Upper lobe of right lung (tissue), 1 donor: ENCODE data around the gene SMPD1. TPM values are rescaled to one million over a fixed set of nuclear protein-coding genes. Genes with fewer than 3 reads are reported as not detected.

Experiments
- ATAC-seq: fragments of 200-7000 bp; cut with Tn5 transposase; one replicate; pipeline ENCODE4 v1.9.1; 2020; ENCODE audit warnings: mild to moderate bottlenecking, moderate library complexity
- DNase-seq: peaks from one replicate; pipeline ENCODE4 v3.0.0-alpha.2; 2020
- H3K27ac ChIP-seq: fragments of 200-600 bp; one replicate; pipeline ENCODE4 v1.8.0; 2022
- H3K27me3 ChIP-seq: fragments of 200-600 bp; one replicate; pipeline ENCODE4 v1.8.0; 2022; ENCODE audit warnings: mild to moderate bottlenecking
- H3K36me3 ChIP-seq: fragments of 200-600 bp; one replicate; pipeline ENCODE4 v1.8.0; 2022
- H3K4me1 ChIP-seq: fragments of 200-600 bp; one replicate; pipeline ENCODE4 v1.8.0; 2022
- H3K4me3 ChIP-seq: fragments of 200-600 bp; one replicate; pipeline ENCODE4 v1.8.0; 2022; ENCODE audit warnings: mild to moderate bottlenecking
- H3K9me3 ChIP-seq: fragments of 200-600 bp; one replicate; pipeline ENCODE4 v1.8.0; 2022
- CTCF ChIP-seq: fragments of 200-600 bp; IDR thresholded peaks from one replicate; pipeline ENCODE4 v1.8.0; 2022; ENCODE audit warnings: antibody characterized with exemption
- intact Hi-C: fragments of 100-400 bp; cut with DNase I; formaldehyde crosslinking; loops from one replicate; pipeline ENCODE4 v1.11.0; 2022
- total RNA-seq: library from RNA; stranded (reverse); fragmentation: NEBNext Ultra II Directional; extraction: Animal tissue kit (Norgen Biotek cat#: 25700); gene quantifications from one replicate; pipeline ENCODE4 v1.2.1, GENCODE V29; 2021
- donor health status: DM: no; HTN: yes; CAD: no; lungs with severe emphysema.

Gene SMPD1
- total RNA-seq, 1 donor from 2014 or later = 51.9 TPM

- Histone ChIP-seq H3K9me3 (no peaks in the 10 kb centered on the region), H3K27me3 (no peaks in the 10 kb centered on the region), H3K36me3 (peaks cover 8% of the 10 kb centered on the region), H3K27ac (no peak overlapping the region), H3K4me3 (no peak overlapping the region), H3K4me1 (peaks cover 4% of the 10 kb centered on the region)
- intact Hi-C loops = no loop called here
- DNase-seq (no peak), ATAC-seq (no peak)
- no peak for TF ChIP-seq CTCF
Observed at GRCh38 chr11:6400431-6401345, 10.4 kb downstream of the SMPD1 start.

- Histone ChIP-seq H3K9me3 (no peaks in the 10 kb centered on the region), H3K27me3 (no peaks in the 10 kb centered on the region), H3K4me1 (peaks cover 4% of the 10 kb centered on the region), H3K4me3 (no peak overlapping the region), H3K27ac (no peak overlapping the region), H3K36me3 (peaks cover 7% of the 10 kb centered on the region)
- no peak for DNase-seq
- ATAC-seq = no peak
- intact Hi-C loops = no loop called here
- no peak for TF ChIP-seq CTCF
Observed at GRCh38 chr11:6401464-6401863, 11.2 kb downstream of the SMPD1 start.

GRCh38 chr11:6402061-6402470, 11.8 kb downstream of the SMPD1 start:
- DNase-seq = no peak
- ATAC-seq = no peak

GRCh38 chr11:6402561-6402981, 12.3 kb downstream of the SMPD1 start:
- DNase-seq (no peak), ATAC-seq (peak; percentile 6)
- no peaks in the 10 kb centered on the region for H3K9me3 ChIP-seq
- H3K36me3 ChIP-seq = peaks cover 7% of the 10 kb centered on the region
- no peak for TF ChIP-seq CTCF
- H3K27ac ChIP-seq = peak overlapping the region; percentile 60
- no peaks in the 10 kb centered on the region for H3K27me3 ChIP-seq
- H3K4me1 ChIP-seq = peaks cover 4% of the 10 kb centered on the region
- intact Hi-C loops = no loop called here
- H3K4me3 ChIP-seq = no peak overlapping the region

More at GRCh38 chr11:6402061-6402470, 11.8 kb downstream of the SMPD1 start:
- H3K4me1 ChIP-seq = peaks cover 4% of the 10 kb centered on the region
- H3K4me3 ChIP-seq = no peak overlapping the region
- peak overlapping the region; percentile 60 for H3K27ac ChIP-seq
- no peaks in the 10 kb centered on the region for H3K27me3 ChIP-seq
- H3K9me3 ChIP-seq = no peaks in the 10 kb centered on the region
- intact Hi-C loops = no loop called here
- peaks cover 7% of the 10 kb centered on the region for H3K36me3 ChIP-seq
- no peak for TF ChIP-seq CTCF

GRCh38 chr11:6403539-6403938, 13.3 kb downstream of the SMPD1 start:
- H3K9me3 ChIP-seq = no peaks in the 10 kb centered on the region
- H3K27me3 ChIP-seq = no peaks in the 10 kb centered on the region
- H3K36me3 ChIP-seq = peaks cover 7% of the 10 kb centered on the region
- H3K4me1 ChIP-seq = no peaks in the 10 kb centered on the region
- DNase-seq = no peak
- ATAC-seq = no peak
- peak overlapping the region; percentile 30 for H3K27ac ChIP-seq
- no peak for TF ChIP-seq CTCF
- H3K4me3 ChIP-seq = no peak overlapping the region
- intact Hi-C loops = no loop called here
